Fibroblast of gingiva (primary cell): ENCODE results near the gene GPAT3.
A peak's percentile ranks its signal among the peaks of the same experiment; 100 is the strongest.
"Not testable (repeated sequence)": the region's sequence is repeated elsewhere in the genome, so short reads cannot be mapped to it uniquely, and the experiment has no call there.

Source experiments
- DNase-seq: peaks from one replicate; pipeline ENCODE4 v3.0.0-alpha.2; 2011; ENCODE audit warnings: low read depth

GPAT3 gene

DNA sequence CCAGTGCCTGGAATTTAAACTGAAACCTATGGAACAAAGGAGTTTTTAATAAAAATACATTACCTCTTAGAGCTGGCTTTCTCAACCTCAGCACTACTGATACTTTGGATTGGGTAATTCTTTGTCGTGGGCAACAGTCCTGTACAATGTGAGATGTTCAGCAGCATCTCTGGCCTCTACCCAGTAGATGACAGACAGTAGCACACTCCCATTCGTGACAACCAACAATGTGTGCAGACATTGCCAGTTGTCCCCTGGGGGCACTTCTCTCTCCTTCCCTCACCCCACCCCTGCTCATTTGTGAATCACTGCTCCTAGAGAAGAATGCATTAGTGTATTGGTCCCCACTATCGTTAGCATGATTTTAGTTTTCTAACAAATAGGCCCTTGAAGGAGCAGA is 16.2 kb downstream of the GPAT3 start:
- peak; percentile 69 for DNase-seq

DNA sequence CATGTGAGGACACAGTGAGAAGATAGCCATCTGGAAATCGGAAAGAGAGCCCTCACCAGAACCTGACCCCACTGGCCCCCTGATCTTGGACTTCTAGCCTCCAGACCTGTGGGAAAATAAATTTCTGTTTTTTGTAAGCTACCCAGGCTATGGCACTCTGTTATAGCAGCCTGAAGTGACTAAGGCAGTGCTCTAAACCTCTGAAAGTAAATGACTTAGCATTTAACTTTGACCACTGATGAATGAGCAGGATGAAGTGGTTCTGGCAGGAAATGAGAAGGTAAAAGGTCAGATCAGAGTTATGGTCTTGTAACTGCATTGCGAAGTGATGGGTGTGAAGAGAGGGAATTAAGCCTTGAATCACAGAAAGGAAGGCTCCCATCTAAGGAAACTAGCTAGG is 17.0 kb downstream of the GPAT3 start:
- DNase-seq, result peak; percentile 21

DNA sequence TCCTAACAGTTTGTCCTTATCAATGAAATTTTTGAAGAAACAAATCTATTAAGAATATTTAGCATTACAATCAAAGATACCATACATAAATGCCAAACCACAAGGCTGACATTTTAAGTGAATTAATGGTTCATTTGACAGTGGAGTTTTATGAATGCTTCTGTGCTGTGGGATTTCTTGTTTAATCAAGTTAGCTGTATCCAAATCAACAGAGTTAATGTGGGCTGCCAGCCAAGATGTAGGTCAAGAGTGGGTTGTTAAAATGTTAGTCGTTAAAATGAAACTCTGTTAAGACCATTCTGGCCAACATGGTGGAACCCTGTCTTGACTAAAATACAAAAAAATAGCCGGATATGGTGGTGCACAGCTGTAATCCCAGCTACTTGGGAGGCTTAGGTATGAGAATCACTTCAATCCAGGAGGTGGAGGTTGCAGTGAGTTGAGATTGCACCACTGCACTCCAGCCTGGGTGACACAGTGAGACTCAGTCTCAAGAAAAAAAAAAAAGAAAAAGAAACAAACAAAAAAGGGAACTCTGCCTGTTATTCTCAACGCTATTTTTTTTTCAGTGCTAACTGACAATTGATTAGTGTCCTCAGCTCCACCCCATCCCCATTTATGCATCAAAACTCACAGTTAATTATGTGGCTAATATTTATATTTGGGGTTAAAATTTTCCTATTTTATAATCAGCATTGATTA is 20.2 kb downstream of the GPAT3 start:
- no peak for DNase-seq

DNA sequence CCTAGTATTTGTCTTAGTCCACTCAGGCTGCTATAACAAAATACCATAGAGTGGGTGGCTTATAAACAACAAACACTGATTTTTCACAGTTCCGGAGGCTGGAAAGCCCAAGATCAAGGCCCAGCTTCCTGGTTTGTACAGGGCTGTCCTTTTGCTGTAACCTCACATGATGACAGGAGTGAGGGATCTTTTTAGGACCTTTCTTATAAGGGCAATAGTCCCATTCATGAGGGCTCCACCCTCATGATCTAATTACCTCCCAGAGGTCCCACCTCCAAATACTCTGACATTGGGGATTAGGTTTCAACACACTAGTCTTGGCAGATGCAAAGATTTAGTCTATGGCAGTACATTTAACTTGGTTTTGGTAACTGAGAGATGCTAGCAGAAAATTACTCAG is 20.9 kb downstream of the GPAT3 start:
- DNase-seq, result no peak

DNA sequence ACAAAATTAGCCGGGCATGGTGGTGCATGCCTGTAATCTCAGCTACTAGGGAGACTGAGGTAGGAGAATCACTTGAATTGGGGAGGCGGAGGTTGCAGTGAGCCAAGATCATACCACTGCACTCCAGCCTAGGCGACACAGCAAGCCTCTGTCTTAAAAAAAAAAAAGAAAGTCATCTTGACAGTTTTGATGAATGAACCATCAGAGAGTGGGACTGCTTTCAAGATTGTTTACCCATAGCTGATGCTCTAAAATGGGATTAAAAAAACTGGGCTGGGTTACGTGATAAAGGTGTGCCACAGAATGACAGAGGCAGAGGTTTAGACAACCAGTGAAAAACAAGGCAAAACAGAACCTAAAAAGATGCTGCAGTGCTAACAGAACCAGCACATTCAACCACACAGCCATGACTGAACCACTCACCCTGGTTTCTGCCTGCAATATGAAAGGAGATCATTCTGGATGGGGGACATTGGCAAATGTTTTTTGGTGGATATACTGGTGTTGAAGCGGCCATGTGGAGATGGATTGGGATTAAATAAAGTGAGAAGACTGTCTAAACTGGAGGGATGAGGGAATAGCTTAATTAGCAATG is 22.2 kb downstream of the GPAT3 start:
- DNase-seq, result no peak

DNA sequence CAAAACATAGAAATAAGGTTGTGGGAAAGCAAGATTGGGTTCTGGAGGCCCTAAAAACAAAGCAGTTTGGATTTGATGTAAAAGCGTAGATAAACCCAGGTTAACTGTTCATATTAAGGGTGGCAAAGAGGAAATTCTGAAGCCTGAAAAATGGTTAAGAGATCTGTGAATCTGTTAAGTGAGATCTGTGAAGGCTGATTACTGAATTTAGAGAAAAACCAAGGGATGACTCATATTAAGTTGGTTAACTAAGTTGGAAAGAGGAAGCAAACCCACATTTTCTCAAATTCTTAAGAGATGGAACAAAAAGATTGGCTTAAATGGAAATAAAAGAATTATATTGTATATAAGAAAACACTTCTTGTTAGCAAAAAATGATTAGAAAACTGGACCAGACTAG is 22.8 kb downstream of the GPAT3 start:
- no peak for DNase-seq

DNA sequence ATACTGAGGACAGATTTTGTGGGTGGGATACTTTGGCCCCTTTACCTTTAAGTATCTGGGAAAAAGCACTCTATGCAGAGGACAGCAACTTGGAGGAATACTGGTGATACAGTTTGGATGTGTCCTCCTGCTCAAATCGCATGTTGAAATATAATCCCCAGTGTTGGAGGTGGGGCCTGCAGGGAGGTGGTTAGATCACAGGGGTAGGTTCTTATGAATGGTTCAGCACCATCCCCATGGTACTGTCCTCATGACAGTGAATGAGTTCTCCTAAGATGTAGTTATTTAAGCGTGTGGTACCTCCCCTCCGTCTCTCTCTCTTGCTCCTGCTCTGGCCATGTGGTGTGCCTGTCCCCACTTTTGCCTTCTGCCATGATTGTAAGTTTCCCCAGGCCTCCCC is 24.6 kb downstream of the GPAT3 start:
- no peak for DNase-seq

DNA sequence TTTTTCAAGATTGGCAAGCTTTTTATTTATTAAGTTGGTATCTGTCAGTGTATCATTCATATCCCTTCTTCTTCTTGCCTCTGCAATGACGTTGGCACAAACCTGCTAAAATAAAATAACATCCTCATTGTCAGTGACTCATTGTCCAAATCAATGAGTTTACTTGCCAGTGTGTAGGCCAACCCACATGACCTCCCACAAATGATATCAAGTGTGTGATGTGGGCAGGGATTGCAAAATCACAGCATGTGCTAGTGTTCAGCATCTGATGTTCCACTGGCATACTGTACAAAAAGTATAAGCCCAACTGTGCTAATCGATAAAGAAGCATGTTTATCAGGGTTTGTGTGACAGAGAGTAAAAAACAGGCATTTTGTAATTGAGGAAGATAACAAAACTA is 25.5 kb downstream of the GPAT3 start:
- peak; percentile 75 for DNase-seq

DNA sequence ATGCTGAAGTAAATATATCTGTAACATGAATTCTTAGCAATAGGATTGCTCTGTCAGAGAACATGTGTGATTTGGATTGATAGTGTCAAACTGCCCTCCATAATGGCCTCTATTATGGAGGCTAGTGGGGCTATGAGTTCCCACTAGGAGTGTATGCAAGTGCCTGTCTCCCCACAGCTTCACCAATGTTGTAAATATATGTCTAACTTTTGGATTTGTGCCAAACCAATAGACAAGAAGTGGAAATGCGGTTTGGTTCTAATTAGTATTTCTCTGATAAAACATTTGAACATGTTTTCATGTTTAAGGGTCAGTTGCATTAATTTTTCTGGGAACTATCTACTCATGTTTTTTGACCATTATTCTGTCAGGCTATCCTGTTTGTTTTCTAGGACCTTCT is 28.1 kb downstream of the GPAT3 start:
- DNase-seq, result no peak

DNA sequence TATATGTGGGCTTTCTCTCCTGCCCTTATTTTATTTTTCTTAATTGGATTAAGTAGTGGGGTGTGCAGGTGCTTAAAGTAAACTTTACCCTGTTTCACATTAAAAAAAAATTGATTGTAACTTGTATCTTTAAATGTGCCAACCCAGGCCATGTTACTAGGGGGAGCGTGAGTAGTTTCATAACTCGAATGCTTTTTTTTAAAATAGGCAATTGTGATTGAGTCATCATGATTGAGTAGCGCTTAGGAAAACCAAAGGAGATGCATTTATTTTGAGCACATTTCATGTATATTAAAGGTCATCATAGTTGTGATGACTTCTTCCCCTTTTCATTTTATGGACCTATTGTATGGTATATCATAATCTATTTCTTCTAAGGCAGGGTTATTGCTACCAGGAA is 32.2 kb downstream of the GPAT3 start:
- no peak for DNase-seq

DNA sequence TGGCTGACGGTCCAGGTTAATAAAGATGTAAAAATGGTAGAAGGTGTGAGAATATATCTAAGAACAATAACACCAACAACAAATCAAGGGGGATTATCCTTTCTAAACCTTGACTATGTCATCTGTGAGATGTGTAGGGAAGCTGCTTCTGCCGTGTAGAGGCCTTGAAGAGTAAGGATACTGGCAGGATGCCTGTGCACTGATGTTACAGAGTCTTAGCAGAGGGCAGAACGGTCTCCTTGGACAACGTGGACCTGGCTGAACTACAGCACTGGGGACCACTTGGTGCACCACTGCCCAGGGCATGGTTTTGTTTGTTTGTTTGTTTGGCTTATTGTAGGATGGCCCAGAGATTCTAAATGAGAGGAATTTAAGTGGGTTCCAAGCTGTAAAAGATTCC is 33.5 kb downstream of the GPAT3 start:
- DNase-seq, result no peak

DNA sequence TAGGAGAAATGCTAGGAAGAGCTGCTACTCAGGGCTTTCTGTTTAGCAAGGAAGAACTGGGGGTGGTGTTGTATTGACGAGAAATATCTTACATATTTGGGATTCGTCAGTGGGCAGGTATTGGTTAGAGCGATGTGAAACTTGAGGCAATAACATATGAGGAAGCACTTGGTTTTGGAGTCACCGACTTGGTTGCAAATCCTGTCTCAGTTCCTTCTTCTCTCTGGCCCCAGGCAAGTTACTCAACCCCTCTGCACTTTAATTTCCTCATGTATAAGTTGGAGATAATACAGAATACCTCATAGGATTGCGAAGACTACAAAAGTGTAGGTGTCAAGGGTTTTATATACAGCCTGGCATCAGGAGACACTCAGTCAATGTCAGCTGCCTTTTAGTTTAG is 34.1 kb downstream of the GPAT3 start:
- DNase-seq, result no peak

DNA sequence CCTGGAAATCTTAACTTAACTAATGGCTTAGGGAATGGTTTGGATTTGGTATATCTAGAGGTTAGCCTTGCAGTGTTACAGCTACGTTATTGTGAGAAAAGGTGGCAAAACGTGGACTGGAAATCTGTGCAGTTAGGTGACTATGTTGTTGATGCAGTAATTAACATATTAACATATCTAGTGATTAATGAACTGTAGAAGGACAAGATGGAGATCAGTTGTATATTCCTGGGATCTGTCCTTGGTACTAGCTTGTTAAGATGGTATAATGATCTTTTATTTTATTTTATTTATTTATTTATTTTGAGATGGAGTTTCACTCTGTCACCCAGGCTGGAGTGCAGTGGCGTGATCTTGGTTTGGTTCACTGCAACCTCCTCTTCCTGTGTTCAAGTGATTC is 36.9 kb downstream of the GPAT3 start:
- no peak for DNase-seq

DNA sequence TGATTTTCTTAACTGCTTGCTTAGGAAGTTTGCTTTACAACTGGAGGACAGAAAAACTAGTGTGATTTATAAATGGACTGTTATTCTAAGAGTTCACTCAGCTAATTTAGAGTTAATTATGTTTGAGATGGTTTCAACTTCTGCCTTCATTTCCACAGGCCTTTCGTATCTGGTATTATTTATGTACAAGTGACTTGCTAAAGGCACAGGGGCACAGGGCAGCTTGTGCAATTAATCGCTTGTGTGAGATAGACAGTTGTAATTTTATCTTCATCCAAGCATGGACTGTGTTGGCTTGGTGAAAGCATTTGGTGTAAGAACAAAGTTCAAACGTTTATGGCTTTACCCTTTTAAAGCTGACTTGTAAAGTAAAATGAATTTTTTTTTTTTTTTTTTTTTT is 38.3 kb downstream of the GPAT3 start:
- no peak for DNase-seq

DNA sequence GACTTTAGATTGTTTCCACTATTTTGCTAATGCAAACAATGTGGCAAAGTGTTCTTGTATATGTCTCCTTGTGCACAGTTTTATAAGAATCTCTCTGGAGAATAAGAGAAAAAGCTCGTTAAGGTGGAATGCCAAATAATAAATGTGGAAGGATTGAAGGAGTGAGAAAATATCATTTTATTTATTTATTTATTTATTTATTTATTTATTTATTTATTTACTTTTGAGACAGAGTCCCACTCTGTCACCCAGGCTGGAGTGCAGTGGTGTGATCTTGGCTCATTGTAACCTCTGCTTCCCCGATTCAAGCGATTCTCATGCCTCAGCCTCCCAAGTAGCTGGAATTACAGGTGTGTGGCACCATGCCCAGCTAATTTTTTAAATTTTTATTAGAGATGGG is 40.3 kb downstream of the GPAT3 start:
- not testable (repeated sequence) for DNase-seq

DNA sequence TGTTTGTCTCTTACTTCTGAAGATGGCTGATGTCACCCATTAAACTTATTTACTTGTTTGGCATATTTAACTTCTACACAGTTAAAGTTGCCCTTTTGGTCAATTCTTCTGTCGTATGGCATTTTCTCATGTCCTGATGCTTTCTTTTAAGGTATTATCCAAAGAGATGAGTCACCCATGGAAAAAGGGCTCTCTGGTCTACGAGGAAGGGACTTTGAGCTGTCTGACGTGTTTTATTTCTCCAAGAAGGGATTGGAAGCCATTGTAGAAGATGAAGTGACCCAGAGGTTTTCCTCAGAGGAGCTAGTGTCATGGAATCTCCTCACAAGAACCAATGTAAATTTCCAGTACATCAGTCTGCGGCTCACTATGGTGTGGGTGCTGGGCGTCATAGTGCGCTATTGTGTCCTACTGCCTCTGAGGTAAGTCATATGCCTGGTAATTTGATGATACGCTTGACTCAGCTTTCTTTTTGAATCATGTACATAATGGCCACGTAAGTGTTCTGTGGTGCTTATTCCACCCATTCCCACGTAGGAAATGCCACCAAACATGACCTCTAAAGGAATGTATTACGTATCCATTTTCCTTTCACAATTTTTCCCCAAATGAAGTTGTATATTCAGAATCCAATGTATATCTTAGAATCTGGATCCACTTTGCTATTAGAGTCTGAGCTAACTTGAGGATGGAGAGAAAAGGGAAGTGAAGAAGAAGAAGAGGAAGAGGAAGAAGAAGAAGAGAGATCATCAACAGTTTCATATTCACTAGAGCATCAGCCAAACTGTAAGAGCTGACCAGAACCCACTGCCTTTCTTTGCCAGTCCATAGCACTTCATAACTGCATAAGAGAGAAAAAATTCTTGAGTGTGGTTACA is 45.7 kb downstream of the GPAT3 start:
- DNase-seq, result no peak

DNA sequence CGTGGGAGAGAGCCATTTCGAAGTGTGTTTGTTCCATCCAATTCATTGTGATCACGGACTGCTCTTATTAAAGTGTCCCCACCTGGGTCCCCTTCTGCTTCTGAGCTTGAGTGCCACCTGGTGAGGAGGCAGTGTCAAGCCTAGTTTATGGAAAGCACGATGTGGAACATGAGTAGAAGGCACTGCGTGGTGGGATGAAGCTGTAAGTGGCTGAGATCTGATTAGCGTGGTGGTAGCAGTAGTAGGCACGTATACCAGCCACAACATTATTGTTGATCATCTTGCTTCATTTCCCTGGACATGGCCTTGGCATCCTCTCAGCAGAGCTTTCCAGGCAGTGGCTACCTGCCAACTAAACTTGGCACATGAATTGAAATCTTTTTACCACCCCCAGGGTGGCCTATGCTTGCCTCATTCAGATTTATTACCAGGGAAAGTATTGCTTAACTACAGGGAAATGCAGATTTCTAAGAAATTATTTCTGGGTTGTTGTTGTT is 46.4 kb downstream of the GPAT3 start:
- DNase-seq, result peak; percentile 86

DNA sequence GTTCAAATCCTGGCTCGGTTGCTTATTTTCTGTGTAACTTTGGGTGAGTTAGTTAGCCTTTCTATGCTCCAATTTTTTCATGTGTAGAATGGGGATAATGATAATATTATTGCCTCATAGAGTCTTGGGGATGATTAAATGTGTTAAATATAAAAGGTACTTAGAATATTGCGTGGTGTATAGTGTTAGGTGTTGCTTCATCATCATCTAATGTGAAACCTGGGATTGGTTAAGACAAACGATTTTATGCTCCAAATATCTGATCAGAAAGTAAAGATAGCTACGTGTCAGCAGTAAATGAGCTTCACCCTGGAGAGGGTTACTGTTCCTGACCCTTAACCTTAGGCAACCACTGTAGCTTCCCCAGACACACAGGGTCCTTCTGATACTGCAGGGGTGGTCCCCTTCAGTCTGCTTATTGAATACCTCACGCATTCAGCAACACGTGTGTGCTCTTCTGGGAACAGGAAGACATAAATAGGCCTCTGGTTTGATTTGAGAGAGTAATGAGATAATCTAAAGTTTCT is 50.1 kb downstream of the GPAT3 start:
- DNase-seq, result no peak

DNA sequence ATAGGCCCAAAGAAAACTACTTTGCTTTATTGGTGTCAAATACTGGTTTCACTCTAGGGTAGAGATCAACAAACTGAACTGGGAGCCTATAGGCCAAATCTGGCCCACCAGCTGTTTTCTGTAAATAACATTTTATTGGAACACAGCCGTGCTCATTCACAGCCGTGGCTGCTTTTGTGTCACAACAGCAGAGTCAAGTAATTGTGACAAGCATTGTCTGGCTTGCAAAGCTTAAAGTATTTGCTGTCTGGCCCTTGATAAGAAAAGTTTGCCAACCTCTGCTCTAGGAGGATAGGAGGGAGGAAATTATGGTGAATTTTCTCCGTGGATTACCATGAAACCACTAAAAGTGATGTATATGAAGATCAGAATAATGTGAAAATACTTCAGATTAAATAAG is 53.4 kb downstream of the GPAT3 start:
- no peak for DNase-seq

DNA sequence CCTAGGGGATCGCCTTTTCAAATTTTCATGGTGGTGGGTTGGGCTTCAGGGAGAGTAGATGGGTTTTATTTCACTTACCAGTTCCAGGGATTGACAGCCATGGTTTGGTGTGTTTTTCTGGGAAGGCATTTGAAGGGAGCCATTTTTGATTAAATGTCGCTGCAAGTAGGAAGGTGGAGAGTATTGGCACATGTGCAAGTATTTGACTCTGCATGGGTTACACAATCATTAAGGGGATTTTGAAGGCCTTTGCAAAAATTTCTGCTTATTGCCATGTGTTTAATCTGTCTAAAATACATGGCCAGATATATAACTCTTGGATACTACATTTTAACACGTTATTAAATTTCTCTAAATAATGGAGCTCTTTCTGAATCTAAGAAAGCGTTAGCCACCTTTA is 55.1 kb downstream of the GPAT3 start:
- no peak for DNase-seq

DNA sequence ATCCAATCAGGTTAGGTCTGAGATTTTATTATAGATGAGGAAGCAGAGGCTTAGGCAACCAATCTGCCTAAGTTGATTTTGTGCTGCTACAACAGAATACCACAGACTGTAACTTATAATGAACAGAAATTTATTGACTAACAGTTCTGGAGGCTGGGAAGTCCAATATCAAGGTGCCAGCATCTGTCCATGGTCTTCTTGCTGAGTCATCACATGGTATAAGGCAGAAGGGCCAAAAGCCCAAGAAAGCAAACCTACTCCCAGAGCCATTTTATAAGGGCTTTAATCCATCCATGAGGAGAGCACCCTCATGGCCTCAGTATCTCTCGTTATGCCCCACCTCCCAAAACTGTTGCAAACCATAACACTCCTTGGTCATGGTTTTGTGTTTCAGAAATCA is 55.8 kb downstream of the GPAT3 start:
- no peak for DNase-seq

DNA sequence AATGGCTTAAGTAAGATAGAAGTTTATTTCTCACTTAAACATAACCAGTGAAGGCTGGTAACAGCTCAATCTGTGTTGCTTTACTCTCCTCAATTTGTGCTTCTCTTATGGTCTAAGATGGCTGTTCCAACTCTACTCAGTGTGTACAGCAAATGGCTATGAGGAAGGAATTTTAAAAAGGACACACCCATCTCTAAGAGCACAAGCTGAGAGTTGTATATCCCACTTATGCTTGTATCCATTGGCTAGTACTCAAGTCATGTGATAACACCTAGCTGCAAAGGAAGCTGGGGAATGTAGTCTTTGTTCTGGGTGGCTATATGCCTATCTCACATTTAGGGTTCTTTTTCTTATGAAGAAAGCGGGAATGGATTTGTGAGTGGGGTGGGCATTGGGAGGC is 63.3 kb downstream of the GPAT3 start:
- DNase-seq, result peak; percentile 18

DNA sequence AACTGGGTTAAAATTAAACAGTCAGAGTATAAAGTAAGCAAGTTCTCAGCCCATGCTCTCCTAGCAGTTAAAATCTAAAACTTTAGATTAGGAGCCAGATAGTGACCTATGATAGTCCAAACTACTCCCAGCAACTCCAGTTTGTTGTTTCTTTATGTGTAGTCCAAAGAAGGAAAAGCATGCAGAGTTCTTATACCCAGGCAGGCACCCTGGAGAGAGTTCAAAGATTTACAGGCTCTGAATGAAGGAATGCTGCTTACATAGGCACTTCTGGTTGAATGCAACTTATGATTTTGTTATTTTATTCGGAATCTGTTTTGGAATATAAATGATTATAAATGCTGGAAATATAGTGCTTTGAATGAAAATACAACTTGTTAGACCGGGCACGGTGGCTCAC is 67.2 kb downstream of the GPAT3 start:
- DNase-seq, result no peak
